ENCODE measurements around the gene KCTD12.

Gene KCTD12

GRCh38 chr13:76860706-76861105 is 25.5 kb downstream of the KCTD12 start:
- no peak for DNase-seq

GRCh38 chr13:76854894-76855293 is 31.3 kb downstream of the KCTD12 start:
- DNase-seq = no peak

GRCh38 chr13:76853921-76854608 is 32.1 kb downstream of the KCTD12 start:
- DNase-seq = no peak

GRCh38 chr13:76853481-76853880 is 32.7 kb downstream of the KCTD12 start:
- DNase-seq = no peak

- no peak for DNase-seq
Measured at GRCh38 chr13:76852986-76853385, 33.2 kb downstream of the KCTD12 start.

GRCh38 chr13:76851961-76852360 is 34.2 kb downstream of the KCTD12 start:
- DNase-seq = no peak

GRCh38 chr13:76849493-76849892 is 36.7 kb downstream of the KCTD12 start:
- no peak for DNase-seq

GRCh38 chr13:76848596-76848995 is 37.6 kb downstream of the KCTD12 start:
- DNase-seq = no peak

GRCh38 chr13:76846363-76846762 is 39.8 kb downstream of the KCTD12 start:
- no peak for DNase-seq

GRCh38 chr13:76845865-76846264 is 40.3 kb downstream of the KCTD12 start:
- no peak for DNase-seq

- DNase-seq = no peak
Measured at GRCh38 chr13:76845367-76845766, 40.8 kb downstream of the KCTD12 start.

- no peak for DNase-seq
Measured at GRCh38 chr13:76837801-76838200, 48.4 kb downstream of the KCTD12 start.

GRCh38 chr13:76836311-76836710 is 49.9 kb downstream of the KCTD12 start:
- no peak for DNase-seq

- DNase-seq = no peak
Measured at GRCh38 chr13:76833441-76833954, 52.7 kb downstream of the KCTD12 start.

- DNase-seq = no peak
Measured at GRCh38 chr13:76832258-76832988, 53.8 kb downstream of the KCTD12 start.

GRCh38 chr13:76830805-76831204 is 55.4 kb downstream of the KCTD12 start:
- peak in 19 of 58 donors; percentile 9 to 63 (median 35) for DNase-seq

All from anterior cingulate cortex (tissue), 58 donors.